Neutrophil (primary cell): ENCODE measurements around the gene CLASP1.
A peak's percentile ranks its signal among the peaks of the same experiment; 100 is the strongest.

Experiments used
- H3K27ac ChIP-seq: fragments of 200-600 bp; sonication (generic); 2 replicates; pipeline ENCODE4 v1.5.1; 2016; ENCODE audit warnings: mild to moderate bottlenecking, moderate library complexity
- H3K27me3 ChIP-seq: fragments of 200-600 bp; sonication (generic); 2 replicates; pipeline ENCODE4 v1.6.0; 2016; ENCODE audit warnings: mild to moderate bottlenecking
- H3K36me3 ChIP-seq: fragments of 200-600 bp; sonication (generic); 2 replicates; pipeline ENCODE4 v1.5.1; 2017
- H3K4me1 ChIP-seq, 2 experiments: fragments of 200-600 bp in 1 of 2; sonication (generic) in 1 of 2; 1 replicate in 1 of 2; 2 replicates in 1 of 2; pipeline versions ENCODE4 v1.5.1 to v1.6.1; 2013 to 2016; ENCODE audit warnings: low read depth in 1 of 2, low read length in 1 of 2, mild to moderate bottlenecking in 1 of 2, moderate library complexity in 1 of 2; ENCODE audit not compliant: control insufficient read depth in 1 of 2, insufficient read depth in 1 of 2
- H3K4me3 ChIP-seq, 2 experiments: fragments of 200-600 bp in 1 of 2; sonication (generic) in 1 of 2; 1 replicate in 1 of 2; 2 replicates in 1 of 2; pipeline ENCODE4 v1.5.1; 2013 to 2016; ENCODE audit warnings: low read depth in 1 of 2, low read length in 1 of 2, mild to moderate bottlenecking in 1 of 2, moderate library complexity in 1 of 2
- H3K9me3 ChIP-seq: fragments of 200-600 bp; sonication (generic); 2 replicates; pipeline ENCODE4 v1.5.1; 2016
- TF ChIP-seq, protein P1 (sequence below): fragments of 200-600 bp; sonication (generic); IDR thresholded peaks from 2 replicates; pipeline ENCODE4 v1.5.1; 2016; ENCODE audit warnings: antibody characterized with exemption

Gene CLASP1

DNA sequence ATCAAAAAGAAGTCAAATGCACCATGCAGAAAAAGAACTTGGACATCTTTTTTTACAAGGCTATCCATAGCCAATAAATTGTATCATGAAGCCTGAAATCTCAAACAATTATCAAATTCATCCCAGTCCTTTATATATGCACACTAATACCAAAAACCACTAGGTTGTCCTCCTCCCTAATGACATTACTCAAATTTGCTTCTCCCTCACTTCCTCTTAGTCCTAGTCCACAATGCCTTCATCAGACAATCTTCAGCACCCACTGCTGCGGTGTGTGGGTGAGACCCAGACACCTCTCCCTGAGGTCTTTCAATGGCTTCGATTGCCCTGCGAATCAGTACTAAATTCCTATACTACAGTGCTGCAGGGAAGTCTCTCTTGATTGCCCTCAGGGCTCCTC lies 58.1 kb downstream of the CLASP1 start:
- Histone ChIP-seq H3K27ac (peak overlapping the region; percentile 40), H3K9me3 (no peaks in the 10 kb centered on the region), H3K4me1 (peaks cover 9 to 22% of the 10 kb centered on the region in 2 experiments), H3K27me3 (no peaks in the 10 kb centered on the region), H3K4me3 (no peak overlapping the region), H3K36me3 (peaks cover 9% of the 10 kb centered on the region)
- TF ChIP-seq, protein P1, sequence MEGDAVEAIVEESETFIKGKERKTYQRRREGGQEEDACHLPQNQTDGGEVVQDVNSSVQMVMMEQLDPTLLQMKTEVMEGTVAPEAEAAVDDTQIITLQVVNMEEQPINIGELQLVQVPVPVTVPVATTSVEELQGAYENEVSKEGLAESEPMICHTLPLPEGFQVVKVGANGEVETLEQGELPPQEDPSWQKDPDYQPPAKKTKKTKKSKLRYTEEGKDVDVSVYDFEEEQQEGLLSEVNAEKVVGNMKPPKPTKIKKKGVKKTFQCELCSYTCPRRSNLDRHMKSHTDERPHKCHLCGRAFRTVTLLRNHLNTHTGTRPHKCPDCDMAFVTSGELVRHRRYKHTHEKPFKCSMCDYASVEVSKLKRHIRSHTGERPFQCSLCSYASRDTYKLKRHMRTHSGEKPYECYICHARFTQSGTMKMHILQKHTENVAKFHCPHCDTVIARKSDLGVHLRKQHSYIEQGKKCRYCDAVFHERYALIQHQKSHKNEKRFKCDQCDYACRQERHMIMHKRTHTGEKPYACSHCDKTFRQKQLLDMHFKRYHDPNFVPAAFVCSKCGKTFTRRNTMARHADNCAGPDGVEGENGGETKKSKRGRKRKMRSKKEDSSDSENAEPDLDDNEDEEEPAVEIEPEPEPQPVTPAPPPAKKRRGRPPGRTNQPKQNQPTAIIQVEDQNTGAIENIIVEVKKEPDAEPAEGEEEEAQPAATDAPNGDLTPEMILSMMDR: no peak

DNA sequence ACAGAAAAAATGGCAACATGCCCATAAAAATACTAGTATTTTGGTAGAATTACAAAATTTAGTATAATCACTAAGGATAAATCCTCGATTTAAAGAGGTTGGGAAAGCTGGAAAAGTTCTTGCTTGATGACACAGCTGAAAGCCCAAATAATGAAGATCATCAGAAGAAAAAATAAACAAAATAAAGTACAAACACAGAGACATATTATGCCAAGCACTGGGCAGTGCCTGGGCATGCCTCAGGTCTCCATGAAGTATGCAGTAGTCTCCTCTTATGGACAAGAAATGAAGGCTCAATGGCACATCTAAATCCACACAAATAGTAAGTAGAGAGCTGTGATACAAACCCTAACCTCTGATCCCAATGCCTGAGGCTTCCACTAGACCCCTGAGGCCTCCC lies 60.9 kb downstream of the CLASP1 start:
- H3K27me3 ChIP-seq: no peaks in the 10 kb centered on the region
- H3K36me3 ChIP-seq: peaks cover 9% of the 10 kb centered on the region
- H3K9me3 ChIP-seq: no peaks in the 10 kb centered on the region
- no peak overlapping the region for H3K4me3 ChIP-seq
- H3K4me1 ChIP-seq: peaks cover 0 to 9% of the 10 kb centered on the region in 2 experiments
- TF ChIP-seq, protein P1: no peak
- no peak overlapping the region for H3K27ac ChIP-seq

DNA sequence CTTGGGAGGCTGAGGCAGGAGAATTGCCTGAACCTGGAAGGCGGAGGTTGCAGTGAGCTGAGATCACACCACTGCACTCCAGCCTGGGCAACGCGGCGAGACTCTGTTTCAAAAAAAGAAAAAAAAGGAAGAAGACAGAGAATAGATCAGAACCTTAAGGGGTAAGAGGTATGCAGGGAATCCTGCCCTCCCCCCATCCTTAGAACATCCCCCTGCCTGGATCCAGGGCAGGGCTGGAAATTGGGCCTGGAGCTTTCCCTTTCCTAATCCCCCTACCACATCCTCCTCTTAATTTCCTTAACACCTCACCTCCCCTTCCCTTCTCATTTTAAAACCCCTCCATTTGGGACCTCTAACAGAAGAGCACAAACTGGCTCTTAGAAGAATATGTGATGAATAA lies 62.1 kb downstream of the CLASP1 start:
- Histone ChIP-seq H3K27ac (no peak overlapping the region), H3K36me3 (peaks cover 9% of the 10 kb centered on the region), H3K4me3 (no peak overlapping the region), H3K4me1 (peaks cover 0 to 9% of the 10 kb centered on the region in 2 experiments), H3K9me3 (no peaks in the 10 kb centered on the region), H3K27me3 (no peaks in the 10 kb centered on the region)
- TF ChIP-seq, protein P1: no peak

DNA sequence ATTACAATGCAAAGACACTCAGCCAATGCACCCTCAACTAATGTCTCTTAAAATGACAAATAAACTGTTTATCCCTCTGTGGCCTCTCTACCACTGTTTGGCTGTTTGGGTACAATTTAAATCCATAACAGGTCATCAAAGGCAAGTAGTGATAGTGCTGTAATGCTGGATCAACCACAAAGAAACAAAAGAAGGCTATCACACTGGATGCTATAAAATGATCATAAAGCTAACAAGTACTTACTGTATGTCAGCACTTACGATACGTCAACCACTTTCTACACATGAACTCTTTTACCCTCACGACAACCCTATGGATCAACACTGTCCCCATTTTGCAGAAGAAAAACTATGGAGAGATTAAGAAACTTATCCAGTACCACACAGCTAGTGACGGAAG lies 64.5 kb downstream of the CLASP1 start:
- no peaks in the 10 kb centered on the region for H3K9me3 ChIP-seq
- H3K4me3 ChIP-seq: no peak overlapping the region
- H3K27ac ChIP-seq: no peak overlapping the region
- no peaks in the 10 kb centered on the region for H3K4me1 ChIP-seq
- H3K36me3 ChIP-seq: peaks cover 9% of the 10 kb centered on the region
- no peaks in the 10 kb centered on the region for H3K27me3 ChIP-seq
- TF ChIP-seq, protein P1: no peak

DNA sequence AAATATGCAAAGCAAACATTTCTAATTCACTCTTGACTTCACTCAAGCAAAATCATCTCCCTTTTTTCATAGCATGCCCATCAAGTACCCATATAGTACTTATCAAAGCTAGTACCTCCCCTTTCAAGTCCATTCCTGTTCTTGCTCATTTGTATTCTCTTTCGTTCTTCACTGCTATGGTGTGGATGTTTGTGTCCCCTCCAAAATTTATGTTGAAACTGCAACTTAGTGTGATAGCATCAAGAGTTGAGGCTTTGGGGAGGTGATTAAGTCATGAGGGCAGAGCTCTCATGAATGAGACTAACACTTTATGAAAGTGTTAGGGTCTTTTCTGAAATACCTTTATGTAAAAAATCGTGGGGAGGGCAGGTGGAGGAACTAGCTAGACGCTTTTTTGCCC lies 65.7 kb downstream of the CLASP1 start:
- no peak overlapping the region for H3K27ac ChIP-seq

More for the DNA sequence above, 65.7 kb downstream of the CLASP1 start:
- no peaks in the 10 kb centered on the region for H3K4me1 ChIP-seq
- H3K27me3 ChIP-seq: no peaks in the 10 kb centered on the region
- TF ChIP-seq, protein P1: no peak
- no peak overlapping the region for H3K4me3 ChIP-seq
- no peaks in the 10 kb centered on the region for H3K9me3 ChIP-seq
- H3K36me3 ChIP-seq: peaks cover under 1% of the 10 kb centered on the region
